Ectodermal cell (in vitro differentiated cells): ENCODE measurements around the gene INPP5A. TPM values are rescaled to one million over a fixed set of nuclear protein-coding genes. Genes with fewer than 3 reads are reported as not detected.
"Not testable (repeated sequence)": the region's sequence is repeated elsewhere in the genome, so short reads cannot be mapped to it uniquely, and the experiment has no call there.

Experiments
- H3K27ac ChIP-seq: 2 replicates; pipeline ENCODE4 v1.7.0; 2013; ENCODE audit warnings: mild to moderate bottlenecking, low read depth, low read length; ENCODE audit not compliant: insufficient read depth, poor library complexity, severe bottlenecking
- H3K27me3 ChIP-seq: 2 replicates; pipeline ENCODE4 v1.7.0; 2013; ENCODE audit warnings: mild to moderate bottlenecking, low read length; ENCODE audit not compliant: insufficient read depth, control insufficient read depth, poor library complexity, severe bottlenecking
- H3K36me3 ChIP-seq: one replicate; pipeline ENCODE4 v1.7.0; 2013; ENCODE audit warnings: low read length; ENCODE audit not compliant: control insufficient read depth, insufficient read depth
- H3K4me1 ChIP-seq: one replicate; pipeline ENCODE4 v1.7.0; 2013; ENCODE audit warnings: low read length; ENCODE audit not compliant: control insufficient read depth, insufficient read depth
- H3K4me3 ChIP-seq: 2 replicates; pipeline ENCODE4 v1.7.0; 2013; ENCODE audit warnings: low read depth, low read length, control low read depth; ENCODE audit not compliant: insufficient read depth
- H3K9me3 ChIP-seq: 2 replicates; pipeline ENCODE4 v1.7.0; 2013; ENCODE audit warnings: mild to moderate bottlenecking, low read length, moderate library complexity; ENCODE audit not compliant: control insufficient read depth
- WGBS, 2 experiments: methylation state at CpG; one replicate each; pipeline ENCODE4 v1.1.7; 2013; ENCODE audit warnings: missing lambda C conversion rate in 2 of 2; 5-methylcytosine and 5-hydroxymethylcytosine counted together
- polyA plus RNA-seq, 4 experiments: library from polyadenylated mRNA; stranded (reverse); fragments of 50-300 nt; gene quantifications; one replicate each; pipeline ENCODE4 v1.2.3, GENCODE V29; 2013

INPP5A gene
- 21.3 TPM for polyA plus RNA-seq (2013, experiment 1 of 4)
- polyA plus RNA-seq (2013, experiment 2 of 4) = 19.8 TPM
- 16.2 TPM for polyA plus RNA-seq (2013, experiment 3 of 4)
- 16.1 TPM for polyA plus RNA-seq (2013, experiment 4 of 4)

- Histone ChIP-seq H3K27me3 (peaks cover 18% of the 10 kb centered on the region), H3K4me1 (peaks cover 39% of the 10 kb centered on the region), H3K4me3 (peak within 1 kb of the TSS; percentile 65), H3K9me3 (no peaks in the 10 kb centered on the region), H3K27ac (no peak within 1 kb of the TSS), H3K36me3 (no peaks in the 10 kb centered on the region)
- WGBS, 2 experiments = 0% methylated on average over 50 of the region's 50 CpGs
Measured at GRCh38 chr10:132537684-132538001, at the start of gene INPP5A. Gene INPP5A (plus strand): TSS chr10:132537787. CDS start chr10:132538097, 310 bp downstream.

DNA sequence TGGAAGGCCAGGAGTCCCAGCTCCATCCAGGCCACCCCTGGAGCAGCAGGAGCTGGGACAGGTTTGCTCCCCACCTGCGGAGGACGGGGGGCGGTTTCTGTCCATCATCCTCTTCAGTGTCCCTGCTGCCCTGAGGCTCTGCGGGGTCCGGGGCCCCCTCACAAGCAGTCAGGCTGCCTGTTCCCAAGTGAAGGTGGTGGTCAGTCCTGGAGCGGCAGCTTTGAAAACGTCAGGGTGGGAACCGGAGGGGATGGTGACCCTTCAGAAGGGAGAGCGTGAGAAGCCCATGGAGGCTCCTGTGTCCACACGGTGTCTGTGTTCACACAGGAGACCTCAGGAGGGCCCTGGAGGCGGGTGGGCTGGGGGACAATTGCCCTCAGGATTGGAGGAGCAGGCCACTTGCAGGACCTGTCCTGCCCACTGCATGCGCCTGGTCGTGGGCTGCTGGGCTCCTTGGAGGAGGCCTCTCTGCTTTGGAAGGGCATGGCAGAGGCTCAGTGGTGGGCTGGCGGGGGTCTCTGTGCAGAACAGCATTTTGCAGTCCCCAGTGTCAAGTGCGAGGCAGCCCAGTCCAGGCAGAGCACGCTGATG, 49.3 kb upstream of the INPP5A start:
- Histone ChIP-seq H3K4me1 (peaks cover 8% of the 10 kb centered on the region), H3K4me3 (no peak overlapping the region), H3K27me3 (no peaks in the 10 kb centered on the region), H3K27ac (no peak overlapping the region), H3K9me3 (no peaks in the 10 kb centered on the region), H3K36me3 (no peaks in the 10 kb centered on the region)
- 92 to 94% methylated on average over 16 of the region's 16 CpGs for WGBS, 2 experiments

DNA sequence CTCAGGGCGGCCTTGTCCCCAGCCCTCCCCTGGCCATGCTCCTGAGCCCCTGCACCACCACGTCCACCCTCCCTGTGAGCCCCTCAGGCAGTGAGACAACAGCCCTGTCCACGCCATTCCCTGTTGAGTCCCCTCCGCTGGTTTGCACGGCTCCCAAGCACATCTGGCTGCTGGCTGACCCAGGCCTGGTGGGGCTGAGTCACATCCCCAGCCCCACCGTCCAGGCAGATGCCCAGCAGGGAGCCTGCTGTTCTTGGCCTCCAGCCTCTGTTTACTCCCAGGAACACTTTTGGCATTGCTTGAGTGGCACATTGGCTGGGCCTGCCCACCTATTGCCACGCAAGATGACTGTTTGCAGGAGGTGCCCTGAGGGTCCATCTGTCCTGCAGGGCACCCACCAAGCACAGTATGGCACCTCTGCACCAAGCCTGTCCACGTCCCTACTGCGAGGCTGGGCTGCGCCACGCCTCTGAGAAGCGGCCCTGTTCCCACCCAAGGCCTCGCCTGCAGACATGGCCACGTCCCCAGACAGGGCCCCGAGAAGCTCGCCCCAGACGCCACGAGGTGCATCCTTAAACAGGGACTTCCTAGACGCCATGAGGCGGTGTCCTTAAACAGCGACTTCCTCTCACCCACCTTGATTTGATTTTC, 48.4 kb upstream of the INPP5A start:
- Histone ChIP-seq H3K36me3 (no peaks in the 10 kb centered on the region), H3K9me3 (no peaks in the 10 kb centered on the region), H3K27me3 (no peaks in the 10 kb centered on the region), H3K4me3 (no peak overlapping the region), H3K4me1 (peaks cover 8% of the 10 kb centered on the region), H3K27ac (no peak overlapping the region)
- WGBS, 2 experiments = 91 to 93% methylated on average over 21 of the region's 21 CpGs

DNA sequence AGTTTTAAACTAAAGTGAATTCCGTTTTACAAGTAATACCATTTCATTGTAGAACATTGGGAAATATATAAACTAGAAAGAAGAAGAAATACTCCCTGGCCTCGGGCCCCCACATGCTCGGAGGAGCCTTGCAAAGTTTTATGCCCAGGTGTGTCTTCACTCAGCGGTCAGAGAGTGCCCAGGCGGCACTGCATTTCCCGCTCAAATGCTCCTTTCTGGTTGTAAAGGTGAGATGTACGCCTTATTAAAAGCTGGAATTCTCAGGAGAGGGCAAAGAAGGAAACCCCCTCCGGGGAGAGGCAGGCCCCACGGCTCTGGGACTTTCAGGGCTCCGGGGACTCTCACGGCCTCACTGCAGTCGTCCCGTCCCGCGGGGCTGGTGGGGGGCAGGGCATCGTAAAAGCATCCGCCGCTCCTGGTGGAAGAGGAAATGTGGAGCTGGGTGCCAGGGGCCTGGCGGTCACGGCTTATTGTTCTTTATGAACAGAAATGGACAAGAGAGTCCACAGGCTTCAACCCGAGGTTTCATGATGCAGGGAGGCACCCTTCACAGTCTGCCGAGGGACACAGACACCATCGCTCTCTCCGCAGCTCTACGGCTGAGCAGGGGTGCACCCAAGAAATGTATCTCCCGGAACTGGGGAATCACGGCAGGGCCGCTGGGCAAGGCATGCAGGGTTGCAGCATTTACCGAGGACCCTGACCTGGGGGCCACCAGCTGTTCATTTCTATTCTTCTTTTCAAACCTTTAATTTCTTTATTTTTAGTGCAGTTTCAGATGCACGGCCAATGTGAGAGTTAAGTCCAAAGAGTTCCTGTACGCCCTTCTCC, 47.7 kb upstream of the INPP5A start:
- Histone ChIP-seq H3K9me3 (no peaks in the 10 kb centered on the region), H3K4me3 (no peak overlapping the region), H3K27ac (no peak overlapping the region), H3K27me3 (no peaks in the 10 kb centered on the region), H3K4me1 (peaks cover 8% of the 10 kb centered on the region), H3K36me3 (no peaks in the 10 kb centered on the region)
- WGBS, 2 experiments = 90 to 91% methylated on average over 31 of the region's 31 CpGs

GRCh38 chr10:132491534-132491933, 46.1 kb upstream of the INPP5A start:
- not testable (repeated sequence) for H3K4me1 ChIP-seq, H3K27me3 ChIP-seq, H3K36me3 ChIP-seq, H3K4me3 ChIP-seq, H3K9me3 ChIP-seq, H3K27ac ChIP-seq
- WGBS, 2 experiments = 93 to 95% methylated on average over 8 of the region's 8 CpGs

DNA sequence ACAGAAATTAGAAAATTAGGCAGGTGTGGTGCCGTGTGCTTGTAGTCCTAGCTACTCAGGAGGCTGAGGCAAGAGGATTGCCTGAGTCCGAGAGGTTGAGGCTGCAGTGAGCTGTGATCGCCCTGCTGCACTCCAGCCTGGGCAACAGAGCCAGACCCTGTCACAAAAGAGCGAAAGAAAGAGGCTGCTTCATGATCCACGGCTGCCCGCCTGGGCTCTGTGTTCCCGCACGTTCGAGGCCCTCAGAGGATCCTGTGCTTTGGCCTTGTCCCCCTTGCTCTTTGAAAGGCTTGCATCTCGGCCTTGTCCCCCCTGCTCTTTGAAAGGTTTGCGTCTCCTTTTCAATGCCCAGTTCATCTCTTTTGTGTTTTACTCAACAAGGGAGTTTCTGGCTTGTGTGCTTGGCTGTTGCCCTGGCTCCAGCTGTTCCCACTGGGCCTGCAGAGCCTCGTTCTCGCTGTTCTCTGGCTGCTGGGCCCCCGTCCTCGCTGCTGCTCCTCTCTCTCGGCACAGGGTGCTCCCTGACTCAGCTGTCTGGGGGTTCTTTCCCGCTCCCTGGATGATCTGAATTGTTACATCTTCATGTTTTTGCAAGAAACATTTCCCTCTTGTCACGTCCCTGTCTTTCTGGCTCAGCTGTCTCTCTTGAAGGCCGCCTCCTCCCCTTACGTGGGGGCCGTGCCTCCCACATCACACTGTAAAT, 45.1 kb upstream of the INPP5A start:
- Histone ChIP-seq H3K4me3 (no peak overlapping the region), H3K27ac (no peak overlapping the region)
- 81% methylated on average over 21 of the region's 21 CpGs for WGBS, 2 experiments

GRCh38 chr10:132493246-132493755, 44.3 kb upstream of the INPP5A start:
- 93% methylated on average over 8 of the region's 8 CpGs for WGBS, 2 experiments
- H3K27ac ChIP-seq = no peak overlapping the region
- H3K4me1 ChIP-seq = peaks cover 8% of the 10 kb centered on the region
- H3K36me3 ChIP-seq = no peaks in the 10 kb centered on the region
- H3K4me3 ChIP-seq = no peak overlapping the region
- no peaks in the 10 kb centered on the region for H3K27me3 ChIP-seq
- no peaks in the 10 kb centered on the region for H3K9me3 ChIP-seq

More for the DNA sequence above, 45.1 kb upstream of the INPP5A start:
- Histone ChIP-seq H3K36me3 (no peaks in the 10 kb centered on the region), H3K9me3 (no peaks in the 10 kb centered on the region), H3K4me1 (peaks cover 8% of the 10 kb centered on the region), H3K27me3 (no peaks in the 10 kb centered on the region)

DNA sequence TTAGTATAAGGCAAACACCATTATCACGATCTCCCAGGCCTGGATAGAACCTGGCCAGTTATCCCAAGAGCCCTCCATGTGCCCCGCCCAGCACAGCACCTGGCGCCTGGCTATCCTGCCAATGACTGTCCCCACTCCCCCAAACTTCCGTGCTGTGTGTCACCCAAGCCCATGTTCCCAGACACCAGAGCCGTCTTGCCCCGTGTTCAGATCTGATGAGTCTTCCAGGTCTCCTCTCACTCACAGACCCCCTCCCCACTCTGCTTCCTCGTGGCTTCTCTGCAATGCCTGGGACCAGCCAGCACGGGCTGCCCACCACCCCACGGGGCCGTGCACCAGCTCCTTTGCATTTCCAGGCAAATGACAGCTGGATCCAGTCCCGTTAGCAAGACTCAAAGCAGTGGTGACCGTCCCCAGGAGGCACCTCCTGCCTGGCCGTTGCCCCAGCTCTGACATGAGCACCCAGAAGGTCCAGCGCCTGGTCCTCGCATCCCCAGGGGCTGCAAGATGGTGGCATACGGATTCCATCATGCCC, 43.8 kb upstream of the INPP5A start:
- Histone ChIP-seq H3K4me1 (peaks cover 8% of the 10 kb centered on the region), H3K27me3 (no peaks in the 10 kb centered on the region), H3K36me3 (no peaks in the 10 kb centered on the region), H3K9me3 (no peaks in the 10 kb centered on the region), H3K27ac (no peak overlapping the region), H3K4me3 (no peak overlapping the region)
- WGBS, 2 experiments = 92 to 93% methylated on average over 16 of the region's 16 CpGs

GRCh38 chr10:132494866-132495630, 42.5 kb upstream of the INPP5A start:
- H3K27me3 ChIP-seq = no peaks in the 10 kb centered on the region
- H3K9me3 ChIP-seq = no peaks in the 10 kb centered on the region
- H3K4me3 ChIP-seq = no peak overlapping the region
- no peak overlapping the region for H3K27ac ChIP-seq
- H3K36me3 ChIP-seq = no peaks in the 10 kb centered on the region
- WGBS, 2 experiments = 80 to 88% methylated on average over 11 of the region's 11 CpGs
- peaks cover 8% of the 10 kb centered on the region for H3K4me1 ChIP-seq
